Activated naive CD4-positive, alpha-beta T cell treated with Interleukin-2 at 50 U/mL for 16 hours (primary cell): ENCODE data around the gene ITM2C.

Source experiments
- DNase-seq: peaks from one replicate; pipeline ENCODE4 v3.0.0-alpha.2; 2020

ITM2C gene

DNA sequence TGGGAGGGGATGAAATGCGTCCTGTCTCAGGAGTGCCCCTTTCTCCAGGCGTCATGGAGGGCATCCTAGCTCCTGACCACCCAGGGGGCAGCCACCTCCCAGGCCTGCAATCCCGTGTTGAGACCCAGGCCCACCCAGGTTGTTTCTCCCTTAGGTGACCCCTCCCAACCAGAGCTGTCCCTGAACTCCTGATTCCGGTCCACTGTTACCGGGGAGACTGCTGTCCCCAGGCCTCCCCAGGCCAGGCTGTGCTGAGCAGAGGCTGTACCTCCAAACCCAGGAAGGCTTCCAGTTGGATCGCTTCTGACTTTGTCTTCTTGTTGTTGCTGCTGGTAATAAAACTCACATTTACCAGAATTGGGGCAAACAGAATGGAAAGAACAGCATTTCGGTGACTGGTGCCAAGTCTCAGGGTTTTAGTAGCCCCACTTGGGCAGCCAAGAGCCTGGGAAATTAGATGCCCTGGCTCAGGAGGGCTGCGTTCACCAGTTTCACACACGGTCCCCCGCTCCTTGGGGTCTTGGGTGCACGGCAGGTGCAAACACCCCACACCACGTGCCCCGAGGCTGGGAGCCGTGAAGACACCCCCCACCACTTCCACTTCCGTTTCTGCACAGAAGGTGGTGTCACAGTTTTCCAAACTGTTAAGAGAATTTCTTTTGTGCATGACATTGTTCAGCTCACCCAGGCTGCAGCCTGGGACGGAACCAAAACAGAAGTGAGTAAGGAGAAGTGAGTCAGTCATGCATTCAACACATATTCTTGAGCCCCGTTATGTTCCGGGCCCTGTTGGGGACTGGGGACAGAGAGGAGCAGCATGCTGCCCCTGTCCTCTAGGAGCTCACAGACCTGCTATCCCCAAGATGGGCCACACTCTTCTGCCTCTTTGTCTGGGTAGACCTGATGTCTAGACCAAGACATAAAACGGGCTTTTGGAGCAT is 29.4 kb downstream of the ITM2C start:
- DNase-seq: no peak

DNA sequence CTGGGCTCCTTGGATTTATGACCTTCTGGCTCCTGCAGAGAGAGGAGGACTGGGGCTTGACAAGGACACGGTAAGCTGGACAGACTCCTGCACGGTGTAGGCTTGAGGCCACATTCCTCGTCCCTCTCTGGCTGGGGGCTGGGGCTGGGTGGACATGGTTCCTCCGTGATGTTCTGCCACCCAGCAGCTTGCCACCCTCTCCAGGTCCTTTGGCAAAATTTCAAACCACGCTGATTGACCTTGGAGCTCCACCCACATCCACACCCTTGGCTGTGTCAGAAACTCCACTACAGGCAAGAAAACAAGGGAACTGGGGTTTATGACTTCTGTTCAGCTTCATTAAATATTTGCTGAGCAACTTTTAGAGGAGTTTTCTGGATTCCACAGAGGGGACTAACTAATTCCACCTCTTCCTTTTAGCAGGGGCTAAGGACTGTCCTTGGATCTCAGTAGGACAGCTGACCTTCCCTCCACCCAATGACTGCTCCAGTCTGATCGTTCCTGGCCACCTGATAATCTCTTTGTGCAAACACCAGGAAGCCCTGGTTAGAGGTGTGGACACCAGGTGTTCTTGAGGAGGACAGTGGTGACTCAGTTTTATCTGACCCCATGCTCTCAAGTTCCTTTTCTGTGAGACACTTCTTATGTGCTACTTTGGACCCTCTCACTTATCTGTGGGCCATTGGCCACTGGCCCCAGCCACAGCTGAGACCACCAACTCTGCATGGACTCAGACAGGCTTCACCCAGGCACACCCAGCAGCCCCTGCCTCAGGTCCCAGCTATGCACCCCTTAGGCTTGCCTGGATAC is 31.0 kb downstream of the ITM2C start:
- DNase-seq: no peak

DNA sequence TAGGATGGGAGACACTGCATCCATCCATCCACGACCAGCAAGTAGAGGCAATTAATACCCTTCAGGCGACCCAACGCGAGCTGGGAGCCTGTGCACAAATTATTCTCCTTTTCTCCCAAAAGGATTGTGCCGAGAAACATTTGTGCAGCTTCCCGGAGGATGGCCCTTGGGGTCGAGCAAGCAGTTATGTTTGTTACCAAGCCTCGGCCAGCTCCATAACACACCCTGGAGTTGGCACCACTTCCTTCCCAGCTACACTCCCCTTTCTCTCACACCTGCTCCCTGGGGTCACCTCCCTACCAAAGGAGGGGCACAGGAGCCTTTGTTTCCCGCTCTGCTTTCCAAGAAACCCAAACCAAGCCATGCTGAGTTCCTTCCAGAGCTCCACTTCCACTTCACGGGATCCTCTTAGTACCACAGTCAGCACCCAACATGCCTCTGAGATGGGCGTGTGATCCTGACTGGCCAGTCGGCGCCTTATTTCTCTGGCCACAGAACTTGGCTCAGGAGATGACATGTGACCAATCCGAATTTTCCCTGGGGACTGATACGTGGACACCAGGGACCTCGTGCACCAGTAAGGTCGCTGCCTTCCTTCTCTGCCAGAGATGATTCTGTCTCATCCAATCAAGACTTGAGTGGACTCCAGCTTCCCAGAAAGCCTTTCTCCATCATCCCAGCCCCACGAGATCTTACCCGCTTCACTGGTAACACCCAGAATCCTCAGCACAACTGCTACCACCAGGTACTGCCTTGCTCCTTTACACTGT is 31.8 kb downstream of the ITM2C start:
- DNase-seq: no peak

DNA sequence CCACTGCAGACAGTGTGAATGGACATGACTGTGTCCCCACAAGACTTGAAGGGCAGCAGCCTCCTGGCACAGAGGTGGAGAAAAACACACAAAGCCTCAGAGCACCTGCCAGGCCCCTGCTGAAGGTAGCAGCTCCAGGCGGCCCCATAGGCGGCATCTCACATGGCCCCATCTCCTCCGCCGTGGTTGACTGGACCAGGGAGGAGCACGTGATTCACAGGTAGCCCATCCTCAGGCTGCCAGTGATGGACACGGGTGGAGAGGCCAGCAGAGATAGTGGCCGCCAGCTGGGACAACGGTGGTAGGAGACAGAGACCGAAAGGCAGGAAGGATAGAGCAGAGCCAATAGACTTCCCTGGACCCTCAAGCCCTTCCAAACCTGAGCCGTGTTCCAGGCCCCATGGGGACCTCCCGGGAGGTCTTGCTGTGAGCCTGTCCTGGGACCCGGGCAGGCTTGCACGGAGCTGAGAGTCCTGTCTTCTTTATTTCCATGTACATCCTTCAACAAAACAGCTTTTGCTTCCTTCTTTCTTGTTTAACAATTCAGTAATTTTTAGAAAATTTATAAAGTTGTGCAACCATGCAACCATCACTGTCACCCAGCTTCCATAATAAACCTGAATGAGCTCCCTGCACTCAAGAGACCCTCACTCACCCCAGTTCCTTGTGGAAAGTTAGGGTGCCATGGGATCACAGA is 33.4 kb downstream of the ITM2C start:
- no peak for DNase-seq

DNA sequence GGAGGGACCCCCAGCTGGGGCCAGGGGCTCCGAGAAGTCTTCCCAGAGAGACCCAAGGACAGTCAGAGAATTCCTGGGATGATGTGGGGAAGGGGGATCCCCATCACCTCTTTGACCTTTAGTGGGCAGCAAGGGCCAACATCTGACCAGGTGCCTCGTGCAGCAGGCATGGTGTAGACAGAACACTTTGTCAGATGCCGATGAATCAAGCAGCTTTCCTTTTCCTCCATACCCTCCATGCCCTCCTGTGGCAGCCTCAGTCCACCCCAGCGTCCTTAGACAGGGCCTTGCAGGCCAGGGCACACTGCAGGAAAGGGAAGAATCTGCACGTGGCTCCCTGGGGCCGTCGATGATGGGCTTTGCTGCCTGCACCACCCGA is 34.0 kb downstream of the ITM2C start:
- no peak for DNase-seq

DNA sequence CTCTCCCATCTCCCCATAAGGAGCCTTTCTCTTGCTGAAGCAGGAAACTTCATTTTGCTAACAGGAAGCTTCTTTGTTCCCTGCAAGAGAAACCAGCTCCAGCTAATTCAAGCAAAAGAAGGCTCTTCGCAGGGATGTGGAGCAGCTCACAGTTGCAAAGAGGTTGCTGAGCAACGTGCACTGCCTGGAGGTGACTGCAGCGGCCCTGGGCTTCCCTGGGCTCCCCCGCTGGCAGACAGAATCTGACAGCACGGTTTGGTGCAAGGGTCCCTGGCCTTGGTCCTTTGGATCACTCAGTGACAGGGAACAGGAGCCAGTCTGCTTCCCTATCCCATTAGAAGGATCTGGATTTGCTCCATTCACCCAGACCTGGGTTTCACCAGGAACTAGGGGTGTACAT is 34.5 kb downstream of the ITM2C start:
- no peak for DNase-seq

DNA sequence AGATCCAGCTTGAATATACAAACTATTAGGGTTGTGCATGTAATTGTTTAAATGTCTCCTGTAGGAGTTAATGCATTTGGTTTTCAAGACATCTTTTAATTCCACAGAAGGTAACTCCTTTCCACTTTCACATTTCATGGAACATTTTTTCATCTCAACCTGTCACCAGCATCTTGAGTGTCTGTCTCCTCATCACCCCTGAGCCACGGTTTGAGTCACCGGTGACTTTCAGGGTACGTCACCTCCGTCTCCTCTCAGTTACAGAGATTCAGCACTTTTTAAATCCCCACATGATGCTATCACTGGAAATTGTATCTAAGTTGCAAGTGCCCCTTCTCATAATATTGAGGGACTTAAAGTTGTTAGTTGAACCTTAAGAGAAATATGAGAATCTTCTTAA is 35.0 kb downstream of the ITM2C start:
- peak; percentile 56 for DNase-seq

DNA sequence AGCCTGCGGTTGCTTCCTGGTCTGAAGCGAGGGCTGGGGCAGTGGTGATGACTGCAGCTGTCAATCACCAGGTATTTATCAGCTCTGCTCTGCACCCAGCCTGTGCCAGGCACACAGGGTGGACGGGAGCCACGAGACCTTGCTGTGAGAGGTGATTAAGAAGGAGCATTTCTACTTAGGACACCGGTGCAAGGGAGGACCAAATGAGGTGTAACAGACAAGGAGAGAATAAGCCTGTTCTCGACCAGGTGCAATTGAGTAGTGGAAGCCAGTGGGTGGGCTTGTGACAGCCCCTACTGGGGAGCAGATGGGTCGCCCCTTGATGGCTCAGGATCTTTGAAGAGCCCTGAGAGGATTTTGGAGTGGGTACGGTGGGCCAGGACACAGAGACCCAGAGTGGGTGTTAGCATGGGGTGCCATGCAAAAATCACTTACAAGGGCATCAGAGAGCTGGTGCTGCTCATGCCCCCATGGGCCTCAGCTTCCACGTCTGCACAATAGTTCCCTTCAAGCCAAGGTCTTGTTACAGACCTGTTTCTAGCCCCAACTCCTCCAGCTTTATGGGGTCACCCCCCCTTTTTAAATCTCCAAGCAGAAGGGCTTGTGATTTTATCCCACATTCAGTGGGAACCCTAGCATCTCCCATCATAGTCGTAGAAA is 35.7 kb downstream of the ITM2C start:
- no peak for DNase-seq

DNA sequence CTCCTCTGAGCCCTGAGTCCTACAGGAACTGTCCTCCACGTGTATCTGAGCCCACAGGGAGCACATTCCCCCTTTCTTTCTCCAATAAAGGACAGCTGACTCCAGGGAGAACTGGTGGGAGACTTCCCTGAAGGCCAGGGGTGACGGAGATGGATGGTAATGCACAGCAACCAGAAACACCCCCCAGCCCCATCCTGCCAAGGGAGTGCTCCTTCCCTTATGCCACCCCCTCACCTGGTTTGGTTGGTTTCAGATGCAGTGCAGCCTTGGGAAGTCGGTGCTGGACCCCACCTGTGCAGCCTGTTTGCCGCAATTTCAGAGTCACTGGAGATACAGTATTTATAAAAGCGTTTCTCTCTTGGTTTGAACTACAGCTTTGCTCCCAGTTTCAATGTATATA is 36.3 kb downstream of the ITM2C start:
- DNase-seq: no peak

DNA sequence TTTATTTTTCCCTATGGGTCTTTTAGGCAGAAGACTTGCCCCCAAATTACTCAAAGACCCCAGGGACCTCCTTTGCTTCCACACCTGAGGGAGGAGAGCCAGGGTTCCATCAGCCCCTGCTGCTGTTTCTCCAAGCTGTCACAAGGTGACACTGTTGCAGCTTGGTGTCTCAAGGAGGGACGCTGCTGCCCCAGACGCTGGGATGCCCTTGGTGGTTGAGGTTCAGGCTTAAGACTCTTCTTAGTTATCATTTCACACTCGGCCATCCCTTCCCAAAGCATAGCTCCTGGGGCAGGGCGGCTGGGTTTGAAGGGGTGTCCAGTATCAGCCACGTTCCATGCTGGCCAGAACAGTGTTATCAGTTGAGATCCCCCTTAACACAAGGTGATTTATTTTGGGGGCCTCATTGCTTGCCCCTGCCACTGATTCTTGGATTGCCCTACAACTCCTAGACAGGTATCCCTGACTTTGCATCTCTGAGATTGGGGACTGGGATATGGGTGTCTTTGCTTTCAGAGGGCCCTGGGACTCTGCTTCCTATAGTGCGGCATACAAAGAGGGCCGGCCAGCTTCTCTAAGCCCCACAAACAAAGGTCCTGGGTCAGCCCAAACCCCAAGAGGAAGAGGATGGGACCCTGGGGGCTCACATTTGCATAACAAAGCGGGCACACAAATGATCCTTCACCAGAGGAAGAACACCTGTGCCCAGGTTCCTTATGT is 37.6 kb downstream of the ITM2C start:
- DNase-seq: peak; percentile 69

DNA sequence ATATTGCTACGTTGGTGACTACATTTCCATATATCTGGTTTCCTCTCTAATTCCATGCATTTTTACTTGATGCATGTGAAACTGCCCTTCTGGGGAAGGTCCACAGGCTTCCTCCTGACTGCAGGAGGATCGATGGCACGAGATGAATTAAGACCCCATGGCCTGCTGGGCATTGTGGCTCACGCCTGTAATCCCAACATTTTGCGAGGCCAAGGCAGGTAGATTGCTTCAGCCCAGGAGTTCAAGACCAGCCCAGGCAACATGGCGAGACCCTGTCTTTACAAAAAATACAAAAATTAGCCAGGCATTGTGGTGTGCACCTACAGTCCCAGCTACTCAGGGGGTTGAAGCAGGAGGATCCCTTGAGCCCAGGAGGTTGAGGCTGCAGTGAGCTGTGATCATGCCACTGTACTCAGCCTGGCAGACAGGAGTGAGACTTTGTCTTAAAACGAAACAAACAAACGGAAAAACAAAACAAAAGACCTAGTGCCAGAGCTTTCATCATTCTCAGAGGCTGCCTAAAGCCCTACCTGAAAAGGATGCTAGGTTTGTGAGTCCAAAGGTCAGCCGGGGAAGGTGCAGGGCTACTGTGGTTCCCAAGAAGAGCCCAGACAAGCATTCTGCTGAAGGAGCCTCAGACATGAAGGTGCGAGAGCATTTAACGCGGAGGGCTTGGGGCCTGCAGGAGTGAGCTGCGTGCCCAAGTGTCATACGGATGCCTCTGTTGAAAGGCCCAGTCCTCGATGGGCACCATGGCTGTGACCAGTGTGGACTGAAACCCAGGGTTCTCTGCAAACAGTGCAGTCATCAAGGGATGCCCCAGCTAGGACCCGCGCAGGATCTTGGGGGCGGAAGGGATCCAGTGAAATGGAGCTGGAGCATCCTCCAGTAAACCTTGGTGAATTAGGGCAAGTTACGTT is 38.7 kb downstream of the ITM2C start:
- no peak for DNase-seq

DNA sequence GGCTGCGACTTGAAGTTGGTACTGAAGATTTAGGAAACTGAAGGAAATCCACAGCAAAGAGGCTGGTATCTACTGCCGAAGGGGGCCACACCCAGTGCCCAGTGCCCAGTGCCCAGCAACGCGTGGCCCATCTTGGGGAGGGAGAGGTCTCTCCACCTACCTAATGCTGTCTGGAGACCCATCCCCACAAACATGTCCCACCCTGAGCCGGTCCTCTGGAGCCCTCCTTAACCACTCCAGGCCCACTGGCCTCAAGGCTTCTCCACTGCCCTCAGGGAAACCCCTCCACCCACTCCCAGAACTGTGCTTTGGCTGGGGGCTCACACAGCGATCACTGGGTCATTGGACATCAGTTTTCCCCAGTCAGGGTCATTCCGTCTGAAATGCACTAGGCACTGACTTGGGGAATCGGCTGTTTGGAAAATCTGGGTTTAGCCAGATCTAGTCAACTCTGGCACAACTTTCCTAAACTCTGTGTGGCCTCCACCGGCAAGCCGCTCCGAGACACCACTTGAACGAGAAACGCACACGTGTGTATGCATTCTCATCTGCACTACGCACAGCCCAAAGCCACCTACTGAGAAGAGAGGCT is 40.2 kb downstream of the ITM2C start:
- no peak for DNase-seq

DNA sequence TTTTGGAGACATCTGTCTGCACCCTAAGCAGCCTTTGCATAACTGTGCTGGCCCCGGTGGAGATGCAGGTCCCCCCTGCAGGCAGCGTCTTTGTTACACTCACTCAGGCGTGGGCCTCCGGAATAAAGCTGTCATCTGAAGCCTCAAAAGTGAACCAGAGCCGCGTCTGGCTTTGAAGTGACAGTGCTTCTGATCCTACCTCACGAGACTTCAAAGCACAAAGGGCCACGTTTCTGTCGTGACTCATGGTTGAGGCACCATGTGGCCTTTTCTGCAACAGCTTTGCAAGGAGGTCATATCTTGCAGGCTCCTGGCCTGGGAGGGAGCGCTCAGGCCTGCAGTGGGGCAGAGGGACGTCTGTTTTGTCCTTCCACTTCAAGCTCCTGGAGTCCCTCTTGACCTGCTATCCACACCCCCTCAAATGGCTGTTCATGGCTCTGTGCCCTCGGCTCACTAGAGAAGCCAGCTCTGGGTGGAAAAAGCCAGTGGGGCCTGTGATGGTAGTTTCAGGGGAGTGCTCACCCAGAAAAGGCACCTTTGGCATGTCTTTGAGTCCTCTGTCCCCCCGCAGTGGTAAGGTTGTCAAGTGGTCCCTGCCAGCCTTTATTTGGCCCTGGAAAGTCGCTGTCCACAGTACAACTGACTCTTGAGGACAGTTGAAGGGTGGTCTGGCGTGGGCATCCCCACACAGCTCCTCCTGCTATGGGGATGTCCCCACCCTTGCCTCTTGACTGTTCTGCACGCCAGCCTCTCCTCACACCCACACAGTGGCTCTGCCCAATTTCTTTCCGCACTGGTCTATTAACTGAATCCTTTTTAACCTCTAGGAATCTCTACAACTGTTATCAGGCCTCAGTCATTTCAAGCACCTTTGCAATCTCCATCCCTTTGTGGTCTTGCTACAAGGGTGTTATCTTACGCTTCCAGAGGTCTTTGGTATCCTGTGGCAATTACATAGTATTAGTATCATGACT is 41.0 kb downstream of the ITM2C start:
- DNase-seq: peak; percentile 90

DNA sequence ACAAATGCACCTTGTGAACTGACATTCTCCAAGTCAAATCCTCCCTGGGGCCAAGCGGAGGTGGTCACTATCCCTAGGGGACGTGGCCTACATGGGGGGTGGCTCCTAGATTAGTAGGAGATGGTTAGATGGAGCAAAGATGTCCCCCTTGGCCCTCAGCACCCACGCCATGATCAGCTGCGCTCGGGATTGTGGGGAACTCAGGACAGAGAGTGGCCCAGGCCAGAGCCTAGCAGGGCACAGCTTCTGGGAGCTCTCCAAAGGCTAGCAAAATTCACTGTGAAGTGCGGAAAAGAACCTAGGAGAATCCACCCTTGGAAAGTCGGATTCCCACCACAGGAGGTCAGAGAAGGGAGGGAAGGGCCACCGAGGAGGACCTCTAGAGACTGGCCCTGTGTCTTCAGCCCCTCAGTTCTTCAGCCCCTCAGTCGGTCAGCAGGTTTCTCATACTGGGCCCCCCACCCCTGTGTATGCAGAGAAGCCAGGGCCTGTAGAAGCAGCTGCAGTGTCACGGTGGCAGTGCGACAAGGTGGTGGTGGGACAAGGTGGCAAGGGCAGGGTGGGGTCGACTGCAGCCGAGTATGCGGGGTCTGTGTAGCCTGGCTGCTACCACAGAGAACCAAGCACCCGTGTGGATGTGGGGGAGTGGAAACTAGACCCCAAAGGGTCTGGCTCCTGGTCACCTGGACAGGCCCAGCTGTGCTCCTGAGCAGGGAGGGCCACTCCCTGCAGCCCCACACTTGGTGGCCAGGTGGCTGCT is 41.9 kb downstream of the ITM2C start:
- no peak for DNase-seq

DNA sequence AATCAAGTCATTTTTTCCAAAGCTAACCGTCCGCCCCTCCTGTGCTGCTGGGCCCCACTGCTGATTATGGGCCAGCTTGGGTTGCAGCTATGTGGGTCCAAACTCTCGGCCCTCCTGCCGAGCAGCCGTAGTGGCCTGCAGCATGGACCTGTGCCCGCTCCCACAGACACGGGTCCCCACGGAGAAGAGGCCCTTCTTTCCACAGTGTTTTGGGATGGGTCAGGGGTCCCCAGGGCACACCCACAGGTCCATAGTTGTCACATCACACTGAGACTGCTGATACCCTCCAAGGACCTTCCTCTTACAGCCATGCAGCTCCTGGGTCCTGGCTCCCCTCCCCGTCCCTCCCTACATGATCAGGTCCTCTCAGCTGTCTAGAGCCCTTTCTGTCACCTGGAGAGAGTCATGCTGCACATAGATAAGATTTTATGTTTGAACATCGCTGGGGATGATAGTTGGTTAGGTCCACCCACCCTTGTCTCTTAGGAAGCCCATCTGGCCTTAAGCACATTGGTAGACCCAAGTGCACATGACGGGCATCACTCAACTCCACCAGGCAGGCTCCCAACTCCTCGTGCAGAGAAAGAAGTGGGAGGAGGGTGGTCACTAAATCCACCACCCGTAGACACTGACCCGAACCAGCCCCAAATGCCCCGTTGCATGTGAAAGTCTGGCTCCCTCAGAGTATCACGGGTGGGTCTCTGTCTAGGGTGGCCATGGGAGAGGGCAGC is 42.8 kb downstream of the ITM2C start:
- DNase-seq: no peak

DNA sequence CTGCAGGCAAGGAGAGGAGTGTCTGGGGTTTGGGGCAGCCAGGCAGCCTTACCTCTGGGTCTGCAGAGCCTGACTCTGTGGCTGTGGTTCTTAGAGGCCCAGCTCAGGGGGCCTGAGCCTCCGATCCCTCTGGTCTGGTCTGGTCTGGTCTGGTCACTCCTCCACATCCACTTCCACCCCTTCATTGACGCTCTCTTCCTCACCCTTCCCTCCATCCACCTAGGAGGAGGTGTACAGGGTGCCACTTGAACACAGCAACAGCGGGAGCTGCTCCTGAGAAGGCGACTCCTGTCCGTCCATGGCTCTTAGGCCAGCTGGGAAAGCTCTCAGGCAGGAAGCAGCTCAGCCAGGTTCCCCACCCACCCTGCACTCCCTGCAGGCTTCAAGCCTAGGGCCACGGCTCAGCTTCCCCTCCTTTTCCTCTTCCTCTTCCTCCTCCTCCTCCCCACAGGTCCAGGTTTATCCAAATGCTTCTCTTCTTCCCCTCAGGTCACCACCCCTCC is 43.4 kb downstream of the ITM2C start:
- DNase-seq: no peak
